Measurements from ENCODE around the gene KRTAP4-6. TPM values are rescaled to one million over a fixed set of nuclear protein-coding genes. Genes with fewer than 3 reads are reported as not detected.

The KRTAP4-6 gene
- total and polyA plus RNA-seq, 2 of the 13 experiments (the other 11 are each of a cell fraction or from before 2014, with no cell fraction given): not detected

GRCh38 chr17:41185001-41185400 is 44.7 kb upstream of the KRTAP4-6 start:
- H2AFZ ChIP-seq (ENCODE audit: low read length): no peak overlapping the region
- no peaks in the 10 kb centered on the region for H4K20me1 ChIP-seq (ENCODE audit: insufficient read depth, low read length)
- H3K9me3 ChIP-seq (ENCODE audit: low read length): no peaks in the 10 kb centered on the region
- no peak for ATAC-seq
- FAIRE-seq: no peak
- no peaks in the 10 kb centered on the region for H3K4me1 ChIP-seq (ENCODE audit: insufficient read depth, low read length)
- intact Hi-C loops (cut with micrococcal nuclease; ENCODE audit: unreplicated experiment) (no loop called here), in situ Hi-C loops (cut with HindIII; ENCODE audit: extremely low pct_ligation_motif_present, low pct_unique_long_range_greater_than_20kb) (no loop called here)
- 0% methylated on average over 1 of the region's 1 CpG for WGBS (ENCODE audit: low lambda C conversion rate)
- no peak for DNase-seq (ENCODE audit: low spot score)
- H3K36me3 ChIP-seq (replicated peaks in 1 of 2; ENCODE audit: control insufficient read depth in 1 of 2, insufficient read depth in 2 of 2, low read length in 2 of 2): no peaks in the 10 kb centered on the region
- H3K79me2 ChIP-seq (ENCODE audit: insufficient read depth, low read length): no peaks in the 10 kb centered on the region
- CTCF ChIA-PET (ENCODE audit: low intra/inter-chr PET ratio, low total read pairs): no interaction called here
- no peak overlapping the region for H3K4me3 ChIP-seq (replicated peaks in 1 of 3; ENCODE audit: insufficient read depth in 1 of 3, low read depth in 2 of 3, low read length in 3 of 3)
- H3K27ac ChIP-seq (ENCODE audit: extremely low read length, insufficient read depth, low read length): no peak overlapping the region
- no peak overlapping the region for H3K4me2 ChIP-seq (ENCODE audit: low read depth, low read length)
- TF ChIP-seq NFKBIZ (CRISPR knock-in tag; IDR thresholded peaks at IDR 0.05): no peak
- TF ChIP-seq ZNF275 (CRISPR knock-in tag; IDR thresholded peaks at IDR 0.05; ENCODE audit: borderline replicate concordance): no peak
- TF ChIP-seq ZNF841 (CRISPR knock-in tag; IDR thresholded peaks at IDR 0.05; ENCODE audit: borderline replicate concordance): no peak
- TF ChIP-seq ZNF30 (CRISPR knock-in tag; IDR thresholded peaks at IDR 0.05): no peak
- no peak for TF ChIP-seq STAT6 (CRISPR knock-in tag; IDR thresholded peaks at IDR 0.05; ENCODE audit: borderline replicate concordance)
- TF ChIP-seq ZNF503 (CRISPR knock-in tag; IDR thresholded peaks at IDR 0.05): no peak
- no peak for TF ChIP-seq RFX5 (IDR thresholded peaks at IDR 0.05; ENCODE audit: low read depth, low read length)
- TF ChIP-seq ARID4A (CRISPR knock-in tag; IDR thresholded peaks at IDR 0.05; ENCODE audit: borderline replicate concordance): no peak
- TF ChIP-seq ZFP36 (IDR thresholded peaks at IDR 0.05; ENCODE audit: borderline replicate concordance, low read depth, low read length, partially characterized antibody): no peak
- 0 out of 5 replicates have a peak, but pooled peaks cover 0 to 2% of the 10 kb centered on the region in 2 experiments for H3K27me3 ChIP-seq (ENCODE audit: control insufficient read depth in 1 of 2, insufficient read depth in 2 of 2, low read length in 2 of 2)
- H3K9ac ChIP-seq (ENCODE audit: insufficient read depth, low read depth, low read length): no peak overlapping the region
- POLR2A ChIA-PET: no interaction called here
- BruUV-seq (replicated peaks): no TSS peak
